Measurements from ENCODE around the gene CDH24. TPM values are rescaled to one million over a fixed set of nuclear protein-coding genes. Genes with fewer than 3 reads are reported as not detected.

CDH24 gene
- total RNA-seq, 1 experiment from 2014 or later, result 14.8 TPM

- Histone ChIP-seq H3K4me3 (ENCODE audit: low read length) (no peak overlapping the region), H3K4me1 (ENCODE audit: insufficient read depth, low read length) (no peaks in the 10 kb centered on the region), H3K9ac (ENCODE audit: low read length) (no peak overlapping the region), H3K79me2 (ENCODE audit: low read length) (peaks cover 12% of the 10 kb centered on the region; the same call in 1 of the 2 replicates), H3K9me2 (replicated peaks; ENCODE audit: low read length) (no peaks in the 10 kb centered on the region), H3K27ac (ENCODE audit: low read length) (no peak overlapping the region), H3K27me3 (ENCODE audit: low read length) (no peaks in the 10 kb centered on the region), H4K20me1 (ENCODE audit: low read length) (no peaks in the 10 kb centered on the region), H2AFZ (ENCODE audit: low read length) (no peak overlapping the region), H3K36me3 (ENCODE audit: low read depth, low read length) (peaks cover 77% of the 10 kb centered on the region), H3K4me2 (ENCODE audit: low read length) (no peak overlapping the region), H3K9me3 (ENCODE audit: low read length) (no peaks in the 10 kb centered on the region), H3F3A (ENCODE audit: low read length, unreplicated experiment) (no peaks in the 10 kb centered on the region)
- no peak for DNase-seq
- intact Hi-C loops (cut with micrococcal nuclease), result no loop called here
- TF ChIP-seq CTCF (conservative IDR thresholded peaks at IDR 0.05; ENCODE audit: low read depth, low read length) (no peak), EZH2 (IDR thresholded peaks at IDR 0.05; ENCODE audit: low read length, unreplicated experiment) (no peak), EZH2phosphoT487 (IDR thresholded peaks at IDR 0.05; ENCODE audit: borderline replicate concordance, low read length) (no peak)
- ChIA-PET POLR2A (ENCODE audit: unreplicated experiment) (interaction anchor here (0.6 kb wide), 1 partner anchor 113 kb away, joined by 4 read pairs; no protein-coding TSS in a partner anchor), CTCF (no interaction called here)
- ATAC-seq, result no peak
- no TSS peak for BruUV-seq (replicated peaks)
Observed at GRCh38 chr14:23085458-23085857, 28.1 kb upstream of the CDH24 start.

GRCh38 chr14:23080474-23080873 lies 23.2 kb upstream of the CDH24 start:
- Histone ChIP-seq H2AFZ (ENCODE audit: low read length) (no peak overlapping the region), H3K9ac (ENCODE audit: low read length) (no peak overlapping the region), H4K20me1 (ENCODE audit: low read length) (no peaks in the 10 kb centered on the region), H3K9me3 (ENCODE audit: low read length) (no peaks in the 10 kb centered on the region), H3K9me2 (replicated peaks; ENCODE audit: low read length) (no peaks in the 10 kb centered on the region), H3K27ac (ENCODE audit: low read length) (no peak overlapping the region), H3K4me3 (ENCODE audit: low read length) (no peak overlapping the region), H3K4me1 (ENCODE audit: insufficient read depth, low read length) (peaks cover 26% of the 10 kb centered on the region), H3K79me2 (ENCODE audit: low read length) (0 out of 2 replicates have a peak, but pooled peaks cover 10% of the 10 kb centered on the region), H3K36me3 (ENCODE audit: low read depth, low read length) (peaks cover 73% of the 10 kb centered on the region), H3K4me2 (ENCODE audit: low read length) (no peak overlapping the region), H3F3A (ENCODE audit: low read length, unreplicated experiment) (peaks cover 7% of the 10 kb centered on the region), H3K27me3 (ENCODE audit: low read length) (no peaks in the 10 kb centered on the region)
- intact Hi-C loops (cut with micrococcal nuclease), result no loop called here
- CTCF ChIA-PET, result no interaction called here
- TF ChIP-seq EZH2 (IDR thresholded peaks at IDR 0.05; ENCODE audit: low read length, unreplicated experiment) (no peak), EZH2phosphoT487 (IDR thresholded peaks at IDR 0.05; ENCODE audit: borderline replicate concordance, low read length) (no peak), CTCF (conservative IDR thresholded peaks at IDR 0.05; ENCODE audit: low read depth, low read length) (no peak)
- POLR2A ChIA-PET (ENCODE audit: unreplicated experiment), result interaction anchor here (0.6 kb wide), 1 partner anchor 15 kb away, joined by 6 read pairs; the partner anchor contains the start of genes ACIN1 and C14orf119
- DNase-seq, result no peak
- no TSS peak for BruUV-seq (replicated peaks)
- no peak for ATAC-seq

- BruUV-seq (replicated peaks), result no TSS peak
- CTCF ChIA-PET, result interaction anchor here (3.7 kb wide), 1 partner anchor 11 kb away, joined by 19 read pairs; no protein-coding TSS in a partner anchor
- no peak overlapping the region for H3K9ac ChIP-seq (ENCODE audit: low read length)
- no peak overlapping the region for H2AFZ ChIP-seq (ENCODE audit: low read length)
- H3F3A ChIP-seq (ENCODE audit: low read length, unreplicated experiment), result peaks cover 7% of the 10 kb centered on the region
- H4K20me1 ChIP-seq (ENCODE audit: low read length), result no peaks in the 10 kb centered on the region
- 0 out of 2 replicates have a peak, but pooled peaks cover 8% of the 10 kb centered on the region for H3K79me2 ChIP-seq (ENCODE audit: low read length)
- DNase-seq, result no peak
- H3K36me3 ChIP-seq (ENCODE audit: low read depth, low read length), result peaks cover 70% of the 10 kb centered on the region
- no peaks in the 10 kb centered on the region for H3K9me3 ChIP-seq (ENCODE audit: low read length)
- ATAC-seq, result no peak
- no peak overlapping the region for H3K4me3 ChIP-seq (ENCODE audit: low read length)
- H3K4me2 ChIP-seq (ENCODE audit: low read length), result peak overlapping the region; percentile 63
- H3K27me3 ChIP-seq (ENCODE audit: low read length), result no peaks in the 10 kb centered on the region
- no peaks in the 10 kb centered on the region for H3K9me2 ChIP-seq (replicated peaks; ENCODE audit: low read length)
- POLR2A ChIA-PET (ENCODE audit: unreplicated experiment), result no interaction called here
- intact Hi-C loops (cut with micrococcal nuclease), result loop anchor here (10.0 kb wide), 1 partner anchor 475 kb away; the partner anchor contains the start of genes THTPA and ZFHX2
- TF ChIP-seq EZH2phosphoT487 (IDR thresholded peaks at IDR 0.05; ENCODE audit: borderline replicate concordance, low read length), result no peak
- TF ChIP-seq EZH2 (IDR thresholded peaks at IDR 0.05; ENCODE audit: low read length, unreplicated experiment), result no peak
- no peak for TF ChIP-seq CTCF (conservative IDR thresholded peaks at IDR 0.05; ENCODE audit: low read depth, low read length)
- peak overlapping the region; percentile 57; the same call in 1 of the 2 replicates for H3K27ac ChIP-seq (ENCODE audit: low read length)
- H3K4me1 ChIP-seq (ENCODE audit: insufficient read depth, low read length), result peaks cover 26% of the 10 kb centered on the region
Observed at GRCh38 chr14:23079716-23080115, 22.4 kb upstream of the CDH24 start.

All from PC-3 (cell line).